AG04449 (cell line): ENCODE data around the gene PCGF3.

Experiments used
- CTCF ChIA-PET: fragments of 350-600 bp; formaldehyde crosslinking; extraction: SDS; loops from one replicate; lab custom pipeline; 2021; ENCODE audit warnings: antibody characterized with exemption; lab: Yijun Ruan, JAX
- POLR2A ChIA-PET: fragments of 400-600, 350-600 bp; formaldehyde crosslinking; extraction: SDS; loops from one replicate; lab custom pipeline; 2020; ENCODE audit warnings: antibody characterized with exemption, inconsistent platforms; lab: Yijun Ruan, JAX
- DNase-seq: peaks from one replicate; pipeline ENCODE4 v3.0.0-alpha.2; 2010; ENCODE audit warnings: low read depth, low spot score
- H3K4me3 ChIP-seq: 2 replicates; pipeline ENCODE4 v1.5.1; 2011; ENCODE audit warnings: low read depth, mild to moderate bottlenecking, control low read depth, low read length
- TF ChIP-seq, protein P1 (sequence below): IDR thresholded peaks from one replicate; pipeline ENCODE4 v1.5.1; 2011; ENCODE audit warnings: mild to moderate bottlenecking, moderate library complexity, low read length, control low read depth, inconsistent platforms; ENCODE audit not compliant: insufficient read depth; ENCODE audit errors: missing control alignments

The PCGF3 gene

DNA sequence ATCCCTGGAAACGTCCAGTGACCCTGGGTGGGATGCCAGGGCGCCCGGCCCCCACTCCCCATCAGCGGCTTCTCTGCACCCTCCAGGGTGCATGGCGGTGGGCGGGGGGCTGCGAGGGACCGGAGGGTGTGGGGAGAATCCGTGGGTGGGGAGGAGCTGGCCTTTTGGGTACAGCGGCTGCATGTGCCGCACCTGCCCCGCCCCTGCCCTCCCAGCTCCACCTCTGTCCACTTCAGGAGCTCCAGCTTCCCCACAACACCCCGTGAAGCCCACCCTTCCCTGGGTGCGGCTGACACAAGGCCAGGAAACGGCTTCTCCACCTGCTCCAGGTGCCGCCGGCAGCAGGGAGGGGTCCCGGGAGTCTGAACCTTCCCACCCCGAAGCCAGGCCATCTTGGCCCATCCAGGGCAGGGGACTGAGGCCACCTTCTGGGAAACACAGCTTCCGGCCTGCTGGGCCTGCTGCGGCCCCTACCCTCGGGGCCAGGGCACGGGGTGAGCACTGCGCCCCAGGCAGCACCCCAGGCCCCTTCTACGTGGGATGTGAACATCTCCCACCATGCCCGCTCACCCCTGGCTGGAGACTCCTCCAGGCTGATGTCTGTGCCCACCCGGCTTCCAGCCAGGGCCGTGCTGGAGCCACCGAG is 85.7 kb downstream of the PCGF3 start:
- H3K4me3 ChIP-seq: no peak overlapping the region
- DNase-seq: no peak
- ChIA-PET POLR2A (no interaction called here), CTCF (no interaction called here)
- TF ChIP-seq, protein P1, sequence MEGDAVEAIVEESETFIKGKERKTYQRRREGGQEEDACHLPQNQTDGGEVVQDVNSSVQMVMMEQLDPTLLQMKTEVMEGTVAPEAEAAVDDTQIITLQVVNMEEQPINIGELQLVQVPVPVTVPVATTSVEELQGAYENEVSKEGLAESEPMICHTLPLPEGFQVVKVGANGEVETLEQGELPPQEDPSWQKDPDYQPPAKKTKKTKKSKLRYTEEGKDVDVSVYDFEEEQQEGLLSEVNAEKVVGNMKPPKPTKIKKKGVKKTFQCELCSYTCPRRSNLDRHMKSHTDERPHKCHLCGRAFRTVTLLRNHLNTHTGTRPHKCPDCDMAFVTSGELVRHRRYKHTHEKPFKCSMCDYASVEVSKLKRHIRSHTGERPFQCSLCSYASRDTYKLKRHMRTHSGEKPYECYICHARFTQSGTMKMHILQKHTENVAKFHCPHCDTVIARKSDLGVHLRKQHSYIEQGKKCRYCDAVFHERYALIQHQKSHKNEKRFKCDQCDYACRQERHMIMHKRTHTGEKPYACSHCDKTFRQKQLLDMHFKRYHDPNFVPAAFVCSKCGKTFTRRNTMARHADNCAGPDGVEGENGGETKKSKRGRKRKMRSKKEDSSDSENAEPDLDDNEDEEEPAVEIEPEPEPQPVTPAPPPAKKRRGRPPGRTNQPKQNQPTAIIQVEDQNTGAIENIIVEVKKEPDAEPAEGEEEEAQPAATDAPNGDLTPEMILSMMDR: no peak

DNA sequence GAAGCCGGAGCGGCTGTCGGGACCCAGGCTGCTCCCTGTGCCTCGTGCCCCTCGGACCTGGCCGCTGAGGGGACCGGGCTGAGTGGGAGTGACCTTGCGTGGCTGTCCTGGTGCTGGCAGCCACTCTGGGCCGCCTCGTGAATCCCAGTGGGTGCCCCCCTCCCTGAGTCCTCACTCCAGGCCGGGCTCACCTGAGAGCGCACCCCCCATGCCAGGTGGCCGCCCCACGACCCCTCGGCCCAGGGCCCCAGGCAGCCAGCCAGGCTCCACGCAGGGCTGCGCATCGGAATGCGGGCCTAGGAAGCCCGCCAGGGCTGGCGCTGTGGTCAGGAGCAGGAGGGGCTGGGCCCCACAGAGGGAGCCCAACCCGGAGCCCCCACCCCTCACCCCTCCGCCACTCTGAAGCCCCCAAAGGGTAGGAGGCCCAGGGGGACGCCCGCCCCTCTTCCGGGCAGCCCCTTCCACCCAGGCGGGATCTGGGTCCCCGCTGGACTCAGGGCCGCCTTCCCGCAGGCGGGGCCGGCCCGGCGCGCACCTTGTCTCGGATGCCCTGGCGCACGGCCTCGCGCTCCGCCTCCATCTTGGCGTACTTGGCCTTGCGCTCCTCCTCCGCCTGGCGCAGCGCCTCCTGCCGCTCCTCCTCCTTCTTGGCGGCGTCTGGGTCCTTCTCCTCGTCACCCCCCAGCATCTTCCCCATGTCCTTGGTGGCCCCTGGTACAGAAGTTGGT is 86.4 kb downstream of the PCGF3 start:
- CTCF ChIA-PET: no interaction called here
- TF ChIP-seq, protein P1: no peak
- DNase-seq: no peak
- POLR2A ChIA-PET: no interaction called here
- no peak overlapping the region for H3K4me3 ChIP-seq

DNA sequence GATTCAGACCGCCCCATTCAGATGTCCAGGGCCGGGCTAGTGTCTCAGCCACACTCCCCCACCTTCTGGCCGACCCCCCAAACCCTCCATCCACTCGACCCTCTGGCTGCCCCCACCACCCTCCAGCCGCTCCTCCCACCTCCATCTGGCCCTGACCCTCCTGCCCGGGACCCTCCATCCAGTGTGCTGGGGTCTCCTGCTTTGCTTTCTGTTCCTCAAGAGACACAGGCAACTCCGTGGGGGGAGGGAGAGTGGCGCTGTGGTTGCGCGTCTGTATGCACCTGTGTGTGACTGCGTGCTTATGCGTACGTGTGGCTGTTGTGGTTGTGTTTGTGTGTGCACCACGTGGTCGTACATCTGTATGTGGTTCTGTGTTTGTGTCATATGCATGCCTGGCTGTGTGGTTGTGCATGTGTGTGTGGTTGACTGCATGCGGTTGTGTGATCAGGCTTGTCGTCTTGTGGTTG is 87.0 kb downstream of the PCGF3 start:
- ChIA-PET CTCF (no interaction called here), POLR2A (no interaction called here)
- TF ChIP-seq, protein P1: no peak
- no peak for DNase-seq
- H3K4me3 ChIP-seq: no peak overlapping the region

DNA sequence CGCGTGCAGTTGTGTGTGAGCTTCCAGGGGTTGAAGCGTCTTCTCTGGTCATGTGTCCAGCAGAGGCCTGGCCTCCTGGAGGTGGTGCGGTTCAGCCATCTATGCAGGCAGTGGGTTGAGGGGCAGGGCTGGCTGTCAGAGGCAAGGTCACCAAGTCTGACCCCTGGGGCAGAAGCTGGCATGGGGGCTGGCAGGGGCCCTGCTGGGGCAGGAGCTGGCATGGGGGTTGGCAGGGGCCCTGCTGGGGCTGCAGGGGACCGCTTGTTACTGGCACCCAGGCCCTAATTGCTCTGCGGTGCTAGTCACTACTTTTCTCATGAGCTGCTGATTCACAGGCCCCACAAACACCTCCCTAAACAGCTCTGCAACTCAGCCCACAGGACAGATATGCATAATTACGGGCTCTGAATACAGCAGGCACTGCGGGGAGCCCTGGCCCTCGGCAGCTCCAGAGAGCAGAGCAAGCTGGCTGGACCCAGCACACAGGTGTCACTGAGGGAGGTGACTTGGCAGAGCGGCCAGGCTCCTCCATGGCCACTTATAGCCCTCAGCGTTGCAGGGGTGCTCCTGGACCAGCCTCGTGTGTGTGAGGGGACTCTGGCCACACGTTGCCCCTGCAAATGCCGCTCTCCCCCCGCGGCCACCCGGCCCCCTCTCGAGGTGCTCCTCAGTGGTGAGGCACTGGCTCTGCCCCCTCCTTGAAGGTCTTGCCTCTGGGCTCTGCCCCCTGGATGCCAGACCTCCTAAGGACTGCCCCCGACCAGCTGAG is 87.6 kb downstream of the PCGF3 start:
- no peak for DNase-seq
- TF ChIP-seq, protein P1: no peak
- CTCF ChIA-PET: interaction anchor here (1.5 kb wide), 1 partner anchor 11 kb away, joined by 3 read pairs; no protein-coding TSS in a partner anchor
- no peak overlapping the region for H3K4me3 ChIP-seq
- POLR2A ChIA-PET: no interaction called here

DNA sequence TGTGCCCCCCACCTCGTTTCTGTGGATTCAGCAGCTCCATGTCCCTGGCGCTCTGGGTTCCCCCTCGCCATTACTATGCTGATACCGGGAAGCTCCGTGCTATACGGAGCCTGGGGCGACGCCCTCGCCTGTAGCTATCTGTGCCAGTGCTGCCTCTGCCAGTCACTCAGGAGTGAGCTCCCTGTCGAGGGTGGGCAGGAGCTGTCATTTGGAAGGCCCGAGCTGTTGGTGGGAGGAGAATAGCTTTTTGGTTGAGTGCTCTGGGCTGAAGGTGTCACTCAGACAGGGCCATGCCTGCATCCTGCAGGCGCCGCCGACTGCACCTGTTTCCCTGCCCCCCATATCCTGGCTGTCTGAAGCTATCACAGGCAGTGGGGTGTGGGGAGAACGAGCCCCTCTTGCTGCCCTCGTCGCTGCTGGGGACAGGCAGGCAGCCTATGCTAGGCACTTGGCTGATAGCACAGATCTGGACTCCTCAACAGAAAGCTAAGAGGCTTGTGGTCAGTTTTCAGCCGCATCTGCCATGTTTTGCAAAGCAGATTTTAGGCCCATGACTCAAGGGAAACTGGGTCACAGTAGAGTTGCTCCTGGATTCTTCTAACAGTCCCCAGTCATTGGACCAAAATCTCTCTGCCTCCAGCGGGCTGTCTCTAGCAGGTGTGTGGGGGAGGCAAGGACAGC is 88.4 kb downstream of the PCGF3 start:
- TF ChIP-seq, protein P1: no peak
- DNase-seq: no peak
- POLR2A ChIA-PET: interaction anchor here (0.8 kb wide), 1 partner anchor 193 kb away, joined by 3 read pairs; the partner anchor contains the start of gene IDUA
- H3K4me3 ChIP-seq: no peak overlapping the region
- CTCF ChIA-PET: interaction anchor here (1.5 kb wide), 1 partner anchor 12 kb away, joined by 3 read pairs; no protein-coding TSS in a partner anchor
